Activated T-cell treated with anti-CD3 and anti-CD28 coated beads, Interleukin-2, amount 50 U/mL, for 24 hours (primary cell): ENCODE results near the gene TENT5A.

Experiments
- DNase-seq: peaks from one replicate; pipeline ENCODE4 v3.0.0-alpha.2; 2020
- H3K27ac Mint-ChIP-seq: 2 replicates; pipeline ENCODE4 v1.8.0; 2020; ENCODE audit warnings: mild to moderate bottlenecking, mixed read lengths
- H3K27me3 Mint-ChIP-seq: 2 replicates; pipeline ENCODE4 v1.8.0; 2020; ENCODE audit warnings: mixed read lengths
- H3K36me3 Mint-ChIP-seq: 2 replicates; pipeline ENCODE4 v1.8.0; 2020; ENCODE audit warnings: low read depth, mixed read lengths
- H3K4me1 Mint-ChIP-seq: 2 replicates; pipeline ENCODE4 v1.8.0; 2020; ENCODE audit warnings: low read depth, mixed read lengths
- H3K4me3 Mint-ChIP-seq: 2 replicates; pipeline ENCODE4 v1.8.0; 2020; ENCODE audit warnings: mild to moderate bottlenecking, moderate library complexity, mixed read lengths
- H3K9me3 Mint-ChIP-seq: 2 replicates; pipeline ENCODE4 v1.8.0; 2020; ENCODE audit warnings: mixed read lengths

TENT5A gene

DNA sequence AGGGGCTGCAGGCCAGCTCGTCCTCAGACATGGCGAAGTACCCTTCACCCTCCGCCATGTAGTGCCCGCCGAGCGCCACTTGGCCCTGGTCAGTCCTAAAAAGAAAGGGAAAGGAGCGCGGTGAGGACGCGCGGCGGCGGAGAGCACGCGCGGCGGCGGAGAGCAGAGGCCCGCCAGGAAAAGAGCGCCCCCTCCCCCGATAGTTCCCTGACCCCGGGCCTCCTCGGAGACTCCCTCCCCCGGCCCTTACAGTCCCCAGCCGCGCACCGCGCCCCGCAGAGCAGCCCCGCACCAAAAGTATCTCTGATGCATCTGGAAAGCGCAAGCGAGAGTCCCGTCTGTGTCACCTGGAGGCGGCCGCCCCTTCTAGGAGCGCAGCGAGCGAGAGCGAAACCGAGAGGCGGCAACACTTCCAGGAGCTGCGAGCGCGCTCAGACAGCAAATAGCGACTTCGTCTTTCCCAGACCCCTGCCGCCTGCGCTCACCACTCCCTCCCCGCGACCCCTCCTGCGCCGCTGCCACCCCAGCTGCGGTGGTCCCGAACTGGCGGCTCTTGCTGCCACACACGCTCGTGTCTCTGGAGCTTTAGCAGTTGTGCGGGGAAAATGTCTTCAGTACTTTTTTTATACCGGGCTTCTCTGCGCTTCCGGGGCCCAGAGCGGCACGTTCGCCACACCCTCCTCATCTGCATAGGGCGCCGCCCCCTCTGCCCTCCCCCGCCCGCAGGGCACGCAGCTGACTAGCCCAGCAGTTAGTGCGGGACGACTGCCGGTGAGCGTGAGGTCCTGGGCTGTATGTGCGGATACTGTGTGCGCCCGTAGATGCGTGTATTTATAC is at the start of gene TENT5A:
TSS of gene TENT5A (minus strand) at position 598 of the 837 bp plus-strand sequence. CDS start at position 58, 540 bp downstream.
- no peaks in the 10 kb centered on the region for H3K9me3 Mint-ChIP-seq
- peak within 1 kb of the TSS; percentile 86 for H3K4me3 Mint-ChIP-seq
- peaks cover 46% of the 10 kb centered on the region for H3K4me1 Mint-ChIP-seq
- peaks cover 6% of the 10 kb centered on the region for H3K36me3 Mint-ChIP-seq
- peak within 1 kb of the TSS; percentile 92 for H3K27ac Mint-ChIP-seq
- H3K27me3 Mint-ChIP-seq: peaks cover 26% of the 10 kb centered on the region
- peak; percentile 88 for DNase-seq

DNA sequence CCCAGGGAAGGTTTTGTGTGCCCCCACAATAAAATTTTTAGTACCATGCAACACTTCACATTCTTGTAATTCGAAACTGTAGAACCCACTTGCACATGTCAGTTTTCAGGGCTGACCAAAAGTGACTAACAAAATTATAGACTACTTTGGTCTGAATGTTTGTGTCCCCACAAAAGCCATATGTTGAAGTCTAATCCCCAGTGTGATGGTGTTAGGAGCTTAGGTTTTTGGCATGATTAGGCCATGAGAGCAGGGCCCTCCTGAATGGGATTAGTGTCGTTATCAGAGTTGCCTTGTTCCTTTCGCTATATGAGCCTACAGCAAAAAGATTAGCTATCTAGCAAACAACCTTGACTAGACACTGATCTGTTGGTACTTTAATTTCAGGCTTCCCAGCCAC is 49.0 kb upstream of the TENT5A start:
- Mint-ChIP-seq H3K4me1 (no peaks in the 10 kb centered on the region), H3K9me3 (no peaks in the 10 kb centered on the region), H3K27me3 (peaks cover 5% of the 10 kb centered on the region), H3K4me3 (no peak overlapping the region), H3K36me3 (no peaks in the 10 kb centered on the region), H3K27ac (no peak overlapping the region)
- DNase-seq: no peak

DNA sequence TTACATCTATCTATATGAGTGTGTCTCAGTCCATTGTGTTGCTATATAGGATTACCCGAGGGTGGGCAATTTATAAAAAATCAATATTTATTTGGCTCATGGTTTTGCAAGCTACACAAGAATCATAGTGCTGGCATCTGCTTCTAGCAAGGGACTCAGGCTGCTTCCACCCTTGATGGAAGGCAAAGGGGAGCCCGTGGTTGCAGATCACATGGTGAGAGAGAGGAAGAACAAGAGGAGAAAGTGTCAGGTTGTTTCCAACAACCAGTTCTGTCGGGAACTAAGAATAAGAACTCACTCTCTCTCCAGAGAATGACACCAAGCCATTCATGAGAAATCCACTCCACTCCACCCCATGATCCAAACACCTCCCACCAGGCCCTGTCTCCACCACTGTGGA is 48.2 kb upstream of the TENT5A start:
- Mint-ChIP-seq H3K9me3 (peaks cover 3% of the 10 kb centered on the region), H3K27me3 (peaks cover 3% of the 10 kb centered on the region), H3K4me3 (no peak overlapping the region), H3K27ac (no peak overlapping the region), H3K36me3 (no peaks in the 10 kb centered on the region), H3K4me1 (no peaks in the 10 kb centered on the region)
- no peak for DNase-seq

DNA sequence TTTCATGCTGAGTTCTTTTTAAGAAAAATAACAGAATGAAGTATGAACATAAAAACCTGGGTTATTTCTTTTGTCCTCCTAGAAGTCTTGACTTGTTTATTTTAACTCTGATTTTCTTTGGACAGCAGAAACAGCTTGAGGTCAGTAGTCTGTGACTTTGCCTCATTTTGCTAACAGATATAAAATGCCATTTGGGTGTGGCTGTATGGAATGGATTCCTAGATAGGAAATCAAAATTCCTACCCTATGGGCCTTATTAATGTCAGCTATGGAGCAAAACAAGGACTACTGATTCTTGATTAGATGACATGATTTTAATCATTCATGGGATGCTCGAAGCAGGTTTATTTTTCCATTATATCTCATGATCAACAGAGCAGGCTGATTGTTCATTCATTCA is 46.8 kb upstream of the TENT5A start:
- no peak for DNase-seq
- H3K27me3 Mint-ChIP-seq: peaks cover 6% of the 10 kb centered on the region
- H3K4me3 Mint-ChIP-seq: no peak overlapping the region
- peaks cover 3% of the 10 kb centered on the region for H3K9me3 Mint-ChIP-seq
- H3K27ac Mint-ChIP-seq: no peak overlapping the region
- H3K4me1 Mint-ChIP-seq: no peaks in the 10 kb centered on the region
- no peaks in the 10 kb centered on the region for H3K36me3 Mint-ChIP-seq

DNA sequence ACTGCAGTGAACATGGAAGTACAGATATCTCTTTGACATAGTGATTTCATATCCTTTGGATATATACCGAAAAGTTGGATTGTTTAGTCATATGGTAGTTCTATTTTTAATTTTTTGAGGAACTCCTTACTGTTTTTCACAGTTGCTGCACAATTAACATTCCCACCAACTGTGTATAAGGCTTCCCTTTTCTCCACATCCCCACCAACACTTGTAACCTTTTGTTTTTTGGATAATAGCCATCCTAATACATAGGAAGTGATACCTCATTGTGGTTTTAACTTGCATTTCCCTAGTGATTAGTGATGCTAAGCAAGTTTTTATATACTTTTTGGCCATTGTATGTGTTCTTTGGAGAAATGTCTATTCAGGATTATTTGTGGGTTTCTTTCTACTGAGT is 45.1 kb upstream of the TENT5A start:
- no peak for DNase-seq
- Mint-ChIP-seq H3K27ac (no peak overlapping the region), H3K27me3 (peaks cover 8% of the 10 kb centered on the region), H3K9me3 (peaks cover 3% of the 10 kb centered on the region), H3K36me3 (no peaks in the 10 kb centered on the region), H3K4me3 (no peak overlapping the region), H3K4me1 (no peaks in the 10 kb centered on the region)

DNA sequence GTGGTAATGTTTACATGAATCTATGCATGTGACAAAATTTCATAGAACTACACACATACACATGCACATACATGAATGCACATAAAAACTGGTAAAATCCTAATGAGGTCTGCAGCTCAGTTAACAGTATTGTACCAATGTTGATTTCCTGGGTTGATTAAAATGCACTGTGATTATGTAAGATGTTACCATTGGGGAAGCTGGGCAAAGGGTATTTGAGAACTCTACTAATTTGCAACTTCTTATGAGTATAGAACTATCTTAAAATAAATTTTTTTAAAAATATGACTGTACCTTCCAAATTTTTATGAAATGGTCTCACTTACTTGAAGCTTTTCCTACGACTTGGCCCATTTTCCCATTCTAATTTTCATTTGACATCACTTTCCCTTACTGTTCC is 43.4 kb upstream of the TENT5A start:
- Mint-ChIP-seq H3K4me1 (no peaks in the 10 kb centered on the region), H3K27ac (no peak overlapping the region), H3K36me3 (no peaks in the 10 kb centered on the region), H3K27me3 (peaks cover 10% of the 10 kb centered on the region), H3K4me3 (no peak overlapping the region), H3K9me3 (peaks cover 3% of the 10 kb centered on the region)
- DNase-seq: no peak

DNA sequence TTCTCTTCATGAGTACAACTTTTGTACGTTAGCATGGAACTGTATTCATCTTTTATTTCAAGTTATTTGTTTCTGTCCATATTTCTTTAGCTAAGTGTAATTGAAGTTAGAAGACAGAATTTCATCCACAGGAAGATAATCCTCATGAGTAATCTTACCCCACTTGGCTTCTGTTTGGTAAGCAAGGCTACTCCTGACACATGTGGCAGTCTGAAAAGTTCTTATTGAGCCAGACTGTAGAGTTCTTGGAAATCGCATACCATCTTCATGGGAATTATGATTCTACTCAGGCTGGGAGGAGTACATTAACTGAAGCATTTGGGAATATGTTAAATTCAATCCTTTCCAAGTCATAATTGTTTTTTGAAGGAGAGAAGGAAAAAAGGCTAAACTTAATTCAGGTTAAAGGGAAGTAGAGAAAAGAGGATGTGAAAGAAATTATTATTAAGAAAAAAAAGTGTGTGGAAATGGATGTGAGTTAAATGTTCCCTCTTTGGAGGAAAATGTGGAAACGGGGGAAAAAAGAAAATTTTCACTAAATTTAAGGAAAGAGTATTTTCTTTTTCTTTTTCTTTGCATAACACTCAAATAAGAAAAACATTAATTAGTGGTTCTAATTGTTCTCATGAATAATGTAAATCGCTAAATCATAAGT is 41.5 kb upstream of the TENT5A start:
- Mint-ChIP-seq H3K36me3 (no peaks in the 10 kb centered on the region), H3K27ac (no peak overlapping the region), H3K4me1 (no peaks in the 10 kb centered on the region), H3K9me3 (peaks cover 3% of the 10 kb centered on the region), H3K27me3 (peaks cover 10% of the 10 kb centered on the region), H3K4me3 (no peak overlapping the region)
- DNase-seq: no peak

DNA sequence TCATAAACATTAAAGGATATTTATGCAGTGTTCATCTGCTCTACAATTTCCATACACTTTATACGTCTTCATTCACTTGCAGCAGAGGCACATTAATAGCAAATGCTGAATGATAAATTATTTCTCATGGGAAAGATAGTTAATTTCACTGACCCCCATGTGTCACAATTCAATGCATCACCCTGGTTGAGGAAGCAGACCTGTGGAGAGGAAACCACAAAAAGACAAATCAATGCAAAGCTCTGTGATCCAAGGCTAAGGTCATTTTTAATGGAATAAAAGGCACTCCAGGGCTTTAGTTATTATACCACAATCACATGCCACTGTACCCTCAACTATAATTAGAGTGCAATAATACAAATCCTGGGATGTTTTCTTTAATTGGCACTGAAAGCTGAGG is 40.3 kb upstream of the TENT5A start:
- Mint-ChIP-seq H3K36me3 (no peaks in the 10 kb centered on the region), H3K27ac (no peak overlapping the region), H3K9me3 (peaks cover 3% of the 10 kb centered on the region), H3K4me1 (no peaks in the 10 kb centered on the region), H3K4me3 (no peak overlapping the region), H3K27me3 (peaks cover 12% of the 10 kb centered on the region)
- DNase-seq: no peak

DNA sequence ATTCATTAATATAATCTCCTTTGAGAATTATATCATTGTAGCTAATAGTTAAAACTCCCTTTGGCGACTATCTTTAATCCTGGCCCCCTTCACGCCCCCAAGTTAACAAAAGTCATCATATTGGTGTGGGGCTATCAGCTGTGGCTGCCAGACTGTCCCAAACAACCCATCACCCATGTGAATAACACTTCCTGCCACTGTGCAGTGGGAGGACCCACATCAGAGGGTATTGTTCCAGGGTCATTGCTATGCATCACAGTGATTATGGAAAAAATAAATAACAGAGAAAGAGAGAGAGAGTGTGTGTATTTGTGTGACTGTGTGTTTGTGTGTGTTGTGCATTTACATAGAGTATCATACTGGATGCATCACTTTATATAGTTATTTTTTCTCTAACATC is 39.3 kb upstream of the TENT5A start:
- H3K27me3 Mint-ChIP-seq: peaks cover 12% of the 10 kb centered on the region
- H3K4me3 Mint-ChIP-seq: no peak overlapping the region
- no peak for DNase-seq
- H3K9me3 Mint-ChIP-seq: peaks cover 3% of the 10 kb centered on the region
- H3K4me1 Mint-ChIP-seq: no peaks in the 10 kb centered on the region
- H3K27ac Mint-ChIP-seq: no peak overlapping the region
- H3K36me3 Mint-ChIP-seq: no peaks in the 10 kb centered on the region

DNA sequence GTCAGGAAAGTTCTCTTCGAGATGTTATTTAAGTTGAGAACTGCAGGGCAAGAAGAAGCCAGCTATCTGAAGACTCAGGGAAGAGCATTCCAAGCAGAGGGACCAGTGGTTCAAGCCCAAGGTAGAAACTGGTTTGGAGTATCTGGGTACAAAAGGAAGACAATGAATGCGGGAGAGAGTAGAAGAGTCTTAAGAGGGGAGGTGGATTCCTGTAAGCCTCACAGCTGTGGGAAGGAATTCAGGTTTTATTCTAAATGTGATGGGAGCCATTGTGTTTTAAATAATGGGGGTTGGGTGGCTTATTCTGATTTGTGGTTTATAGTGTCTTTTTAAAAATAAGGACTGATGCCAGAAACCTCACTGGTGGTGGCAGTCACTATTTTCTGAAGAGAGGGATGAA is 37.6 kb upstream of the TENT5A start:
- no peaks in the 10 kb centered on the region for H3K4me1 Mint-ChIP-seq
- H3K27ac Mint-ChIP-seq: no peak overlapping the region
- H3K36me3 Mint-ChIP-seq: no peaks in the 10 kb centered on the region
- peaks cover 12% of the 10 kb centered on the region for H3K27me3 Mint-ChIP-seq
- H3K9me3 Mint-ChIP-seq: no peaks in the 10 kb centered on the region
- H3K4me3 Mint-ChIP-seq: no peak overlapping the region
- DNase-seq: no peak

DNA sequence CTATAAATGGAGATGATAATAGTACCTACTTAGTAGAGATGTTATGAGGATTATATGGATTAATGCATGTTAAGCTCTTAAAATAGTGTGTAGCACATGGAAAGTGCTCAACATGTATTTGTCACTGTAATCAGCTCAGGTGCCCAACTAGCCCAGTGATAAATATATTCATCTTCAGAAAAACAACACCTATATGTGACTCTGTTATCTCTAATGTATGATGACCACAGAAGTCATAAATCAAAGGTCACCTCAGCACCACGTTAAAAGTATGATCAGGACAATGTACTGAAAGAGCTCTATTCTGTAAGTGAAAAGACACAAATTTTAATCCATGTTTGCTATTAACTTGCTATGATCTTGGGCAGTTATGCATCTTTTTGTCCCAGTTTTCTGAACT is 36.8 kb upstream of the TENT5A start:
- no peak overlapping the region for H3K27ac Mint-ChIP-seq
- H3K27me3 Mint-ChIP-seq: peaks cover 9% of the 10 kb centered on the region
- H3K4me1 Mint-ChIP-seq: no peaks in the 10 kb centered on the region
- no peak for DNase-seq
- no peaks in the 10 kb centered on the region for H3K9me3 Mint-ChIP-seq
- H3K36me3 Mint-ChIP-seq: no peaks in the 10 kb centered on the region
- H3K4me3 Mint-ChIP-seq: no peak overlapping the region

DNA sequence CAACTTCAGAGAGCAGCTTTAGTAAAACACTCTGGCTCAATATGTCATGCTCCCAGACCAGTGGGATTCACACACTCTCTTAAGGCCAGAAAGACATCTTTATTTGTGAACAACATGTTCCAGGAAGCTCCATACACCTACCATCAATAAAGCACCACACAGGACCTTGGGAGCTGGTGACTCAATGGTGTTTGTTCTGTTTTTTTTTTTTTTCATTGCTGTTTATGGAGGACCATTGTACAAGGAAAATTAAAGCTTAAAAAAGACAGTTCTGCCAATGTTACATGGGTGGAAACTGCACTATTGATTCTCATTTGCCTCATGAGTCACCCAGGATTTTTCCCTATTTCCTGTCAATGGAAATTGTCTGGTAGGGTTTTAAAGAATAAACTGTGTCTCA is 36.3 kb upstream of the TENT5A start:
- H3K27ac Mint-ChIP-seq: no peak overlapping the region
- H3K4me1 Mint-ChIP-seq: no peaks in the 10 kb centered on the region
- peaks cover 7% of the 10 kb centered on the region for H3K27me3 Mint-ChIP-seq
- H3K9me3 Mint-ChIP-seq: no peaks in the 10 kb centered on the region
- no peak overlapping the region for H3K4me3 Mint-ChIP-seq
- no peak for DNase-seq
- H3K36me3 Mint-ChIP-seq: no peaks in the 10 kb centered on the region

DNA sequence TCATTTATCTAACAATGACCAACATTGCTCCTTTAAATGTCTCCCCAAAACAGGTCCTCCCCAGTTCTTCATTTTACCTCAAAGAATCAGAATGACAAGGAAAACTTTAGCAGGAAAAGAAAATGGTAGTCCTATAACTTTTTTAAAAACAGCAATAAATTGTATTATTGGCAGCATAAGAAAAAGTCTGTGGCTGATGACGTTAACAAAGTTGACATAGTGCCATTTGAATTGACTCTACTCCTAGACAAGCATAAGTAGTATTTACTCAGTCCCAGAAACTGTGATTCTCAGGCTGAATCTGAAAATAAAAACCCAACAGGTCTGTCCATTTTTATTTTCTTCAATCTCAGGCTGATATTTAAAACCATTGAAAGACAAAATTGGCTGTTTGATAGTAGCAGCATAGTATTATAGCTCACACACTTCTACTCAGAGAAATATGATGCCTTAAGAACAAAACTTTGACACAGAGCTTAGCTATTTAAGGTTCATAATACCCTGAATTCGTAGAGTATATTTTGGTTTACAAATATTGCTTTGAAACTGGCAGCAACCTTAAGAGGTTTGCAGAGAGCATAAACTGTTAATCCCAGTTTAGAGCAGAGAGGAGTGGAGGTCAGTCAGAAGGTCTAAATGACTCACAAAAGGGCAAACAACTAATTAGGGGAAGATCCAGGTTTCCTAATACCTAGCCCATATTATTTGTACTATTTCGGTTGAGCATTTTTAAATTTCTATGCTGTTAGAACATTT is 35.0 kb upstream of the TENT5A start:
- Mint-ChIP-seq H3K27me3 (peaks cover 3% of the 10 kb centered on the region), H3K27ac (no peak overlapping the region), H3K36me3 (no peaks in the 10 kb centered on the region), H3K4me1 (no peaks in the 10 kb centered on the region), H3K4me3 (no peak overlapping the region), H3K9me3 (no peaks in the 10 kb centered on the region)
- no peak for DNase-seq

DNA sequence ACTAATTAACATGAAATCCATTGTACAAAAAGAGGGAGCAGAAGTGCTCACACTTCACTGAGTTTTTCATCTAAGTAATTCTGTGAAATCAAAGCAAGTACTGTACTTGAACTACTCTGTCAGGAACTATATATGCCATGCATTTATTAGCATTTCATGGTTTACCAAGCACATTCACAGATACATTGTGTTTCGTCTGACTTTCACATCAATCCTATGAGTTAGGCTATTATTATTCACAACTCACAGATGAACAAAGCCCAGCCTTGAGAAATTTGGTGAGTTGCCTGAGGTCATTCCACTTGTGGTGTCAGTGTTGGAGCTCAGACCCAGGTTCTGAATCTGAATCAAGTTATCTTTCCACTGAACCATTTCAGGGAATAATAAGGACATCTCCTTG is 33.7 kb upstream of the TENT5A start:
- Mint-ChIP-seq H3K27ac (no peak overlapping the region), H3K9me3 (no peaks in the 10 kb centered on the region), H3K4me3 (no peak overlapping the region), H3K27me3 (peaks cover 2% of the 10 kb centered on the region), H3K4me1 (no peaks in the 10 kb centered on the region), H3K36me3 (no peaks in the 10 kb centered on the region)
- no peak for DNase-seq

DNA sequence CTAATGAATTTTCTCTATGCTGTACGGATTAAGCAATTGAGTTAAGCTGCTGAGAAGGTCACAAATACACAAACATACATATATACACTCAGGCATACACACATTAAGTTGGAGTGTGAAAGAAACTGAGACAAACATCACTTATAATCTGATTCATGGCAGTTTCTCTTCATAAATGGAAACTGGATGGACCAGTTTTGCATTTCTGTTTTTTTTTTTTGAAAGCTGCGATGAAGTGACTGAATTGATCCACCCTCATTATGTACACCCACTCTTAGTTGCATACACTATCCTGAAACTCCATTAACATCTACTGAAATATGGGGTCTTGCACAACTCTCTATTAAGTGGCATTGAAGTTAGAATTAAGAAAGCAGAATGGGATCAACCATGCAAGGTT is 32.9 kb upstream of the TENT5A start:
- H3K9me3 Mint-ChIP-seq: no peaks in the 10 kb centered on the region
- no peak overlapping the region for H3K4me3 Mint-ChIP-seq
- H3K27me3 Mint-ChIP-seq: peaks cover 2% of the 10 kb centered on the region
- no peak overlapping the region for H3K27ac Mint-ChIP-seq
- no peak for DNase-seq
- no peaks in the 10 kb centered on the region for H3K4me1 Mint-ChIP-seq
- no peaks in the 10 kb centered on the region for H3K36me3 Mint-ChIP-seq
